KMS-11 (cell line): ENCODE data around the gene GPR146.

Experiments
- H2AFZ ChIP-seq: fragments of 200-600 bp; sonication (generic); 2 replicates; pipeline ENCODE4 v1.6.1; 2016; ENCODE audit warnings: antibody characterized with exemption, mixed run types, low read depth
- H3K27ac ChIP-seq: fragments of 200-600 bp; sonication (generic); 2 replicates; pipeline ENCODE4 v1.6.1; 2016; ENCODE audit warnings: mild to moderate bottlenecking, mixed run types
- H3K27me3 ChIP-seq: fragments of 200-600 bp; sonication (generic); 2 replicates; pipeline ENCODE4 v1.6.1; 2017; ENCODE audit warnings: mild to moderate bottlenecking, low read depth, mixed run types, moderate library complexity; ENCODE audit not compliant: insufficient read depth
- H3K36me3 ChIP-seq: fragments of 200-600 bp; sonication (generic); 2 replicates; pipeline ENCODE4 v1.6.1; 2017; ENCODE audit warnings: mild to moderate bottlenecking, mixed run types; ENCODE audit not compliant: insufficient read depth
- H3K4me1 ChIP-seq: fragments of 200-600 bp; sonication (generic); 2 replicates; pipeline ENCODE4 v1.6.1; 2016; ENCODE audit warnings: mild to moderate bottlenecking, low read depth, mixed run types; ENCODE audit not compliant: poor library complexity, severe bottlenecking
- H3K4me2 ChIP-seq: fragments of 200-600 bp; sonication (generic); 2 replicates; pipeline ENCODE4 v1.7.0; 2016; ENCODE audit warnings: mild to moderate bottlenecking, mixed run types
- H3K4me3 ChIP-seq: fragments of 200-600 bp; sonication (generic); IDR thresholded peaks from 2 replicates; pipeline ENCODE4 v1.6.1; 2017; ENCODE audit warnings: low read depth, low read length, mixed read lengths; ENCODE audit not compliant: insufficient read depth
- H3K79me2 ChIP-seq: fragments of 200-600 bp; sonication (generic); 2 replicates; pipeline ENCODE4 v1.6.1; 2016; ENCODE audit warnings: low read depth, mixed run types; ENCODE audit not compliant: insufficient read depth
- H3K9ac ChIP-seq: fragments of 200-600 bp; sonication (generic); 2 replicates; pipeline ENCODE4 v1.6.1; 2016; ENCODE audit warnings: mild to moderate bottlenecking, mixed run types
- H4K20me1 ChIP-seq: fragments of 200-600 bp; sonication (generic); 2 replicates; pipeline ENCODE4 v1.6.1; 2016; ENCODE audit warnings: mild to moderate bottlenecking, mixed run types; ENCODE audit not compliant: insufficient read depth
- TF ChIP-seq, protein P1 (sequence below): fragments of 200-600 bp; sonication (generic); conservative IDR thresholded peaks from 2 replicates; pipeline ENCODE4 v1.6.1; 2017; ENCODE audit warnings: low read depth, mild to moderate bottlenecking, antibody characterized with exemption, low read length, moderate library complexity, mixed read lengths

Gene GPR146

DNA sequence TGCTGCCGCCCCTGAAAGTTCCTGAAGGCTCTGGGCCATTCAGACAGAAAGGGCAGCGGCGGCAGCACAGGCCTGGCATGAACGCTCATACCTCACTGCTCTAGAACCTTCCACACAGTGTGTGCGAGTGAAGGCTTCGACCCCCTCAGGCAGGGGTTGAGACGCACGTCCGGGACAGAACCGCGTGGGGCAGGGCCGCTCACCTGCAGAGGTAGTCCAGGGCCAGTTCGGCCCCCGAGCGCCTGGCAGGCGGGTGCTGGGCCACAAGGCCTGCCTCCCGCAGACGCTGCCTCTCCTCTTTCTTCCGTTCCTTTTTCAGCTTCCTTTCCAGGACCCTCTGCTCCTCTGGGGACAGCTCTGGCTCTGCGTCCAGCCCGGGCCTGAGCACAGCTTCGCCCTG lies 34.6 kb upstream of the GPR146 start:
- Histone ChIP-seq H3K9ac (no peak overlapping the region), H3K4me1 (no peaks in the 10 kb centered on the region), H4K20me1 (no peaks in the 10 kb centered on the region), H2AFZ (no peak overlapping the region), H3K27ac (no peak overlapping the region), H3K4me2 (no peak overlapping the region), H3K79me2 (no peaks in the 10 kb centered on the region), H3K27me3 (no peaks in the 10 kb centered on the region), H3K4me3 (no peak overlapping the region), H3K36me3 (no peaks in the 10 kb centered on the region)
- TF ChIP-seq, protein P1, sequence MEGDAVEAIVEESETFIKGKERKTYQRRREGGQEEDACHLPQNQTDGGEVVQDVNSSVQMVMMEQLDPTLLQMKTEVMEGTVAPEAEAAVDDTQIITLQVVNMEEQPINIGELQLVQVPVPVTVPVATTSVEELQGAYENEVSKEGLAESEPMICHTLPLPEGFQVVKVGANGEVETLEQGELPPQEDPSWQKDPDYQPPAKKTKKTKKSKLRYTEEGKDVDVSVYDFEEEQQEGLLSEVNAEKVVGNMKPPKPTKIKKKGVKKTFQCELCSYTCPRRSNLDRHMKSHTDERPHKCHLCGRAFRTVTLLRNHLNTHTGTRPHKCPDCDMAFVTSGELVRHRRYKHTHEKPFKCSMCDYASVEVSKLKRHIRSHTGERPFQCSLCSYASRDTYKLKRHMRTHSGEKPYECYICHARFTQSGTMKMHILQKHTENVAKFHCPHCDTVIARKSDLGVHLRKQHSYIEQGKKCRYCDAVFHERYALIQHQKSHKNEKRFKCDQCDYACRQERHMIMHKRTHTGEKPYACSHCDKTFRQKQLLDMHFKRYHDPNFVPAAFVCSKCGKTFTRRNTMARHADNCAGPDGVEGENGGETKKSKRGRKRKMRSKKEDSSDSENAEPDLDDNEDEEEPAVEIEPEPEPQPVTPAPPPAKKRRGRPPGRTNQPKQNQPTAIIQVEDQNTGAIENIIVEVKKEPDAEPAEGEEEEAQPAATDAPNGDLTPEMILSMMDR = no peak

DNA sequence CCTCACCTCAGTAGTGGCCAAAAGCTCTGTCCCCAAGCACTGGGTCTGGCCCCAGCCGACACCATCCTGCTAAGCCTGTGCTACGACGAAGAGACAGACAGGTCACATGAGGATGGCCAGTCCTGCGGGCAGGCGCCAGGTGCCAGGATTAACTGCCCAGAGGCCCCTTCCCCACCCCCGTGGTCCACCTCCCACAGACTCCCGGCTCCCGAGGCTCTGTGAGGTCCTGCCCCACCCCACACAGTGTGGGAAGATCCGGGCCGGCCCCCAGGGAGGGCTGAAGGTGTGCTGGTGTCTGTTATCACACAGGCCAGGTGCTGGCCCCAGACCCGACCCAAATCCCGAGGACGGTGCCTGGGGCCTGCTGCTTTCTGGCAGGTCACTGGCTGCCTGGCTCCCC lies 34.1 kb upstream of the GPR146 start:
- H3K27ac ChIP-seq = no peak overlapping the region
- no peaks in the 10 kb centered on the region for H3K4me1 ChIP-seq
- no peak overlapping the region for H3K4me2 ChIP-seq
- H3K27me3 ChIP-seq = no peaks in the 10 kb centered on the region
- no peak overlapping the region for H3K9ac ChIP-seq
- TF ChIP-seq, protein P1 = no peak
- H3K79me2 ChIP-seq = no peaks in the 10 kb centered on the region
- no peak overlapping the region for H3K4me3 ChIP-seq
- H4K20me1 ChIP-seq = no peaks in the 10 kb centered on the region
- H2AFZ ChIP-seq = no peak overlapping the region
- H3K36me3 ChIP-seq = no peaks in the 10 kb centered on the region

DNA sequence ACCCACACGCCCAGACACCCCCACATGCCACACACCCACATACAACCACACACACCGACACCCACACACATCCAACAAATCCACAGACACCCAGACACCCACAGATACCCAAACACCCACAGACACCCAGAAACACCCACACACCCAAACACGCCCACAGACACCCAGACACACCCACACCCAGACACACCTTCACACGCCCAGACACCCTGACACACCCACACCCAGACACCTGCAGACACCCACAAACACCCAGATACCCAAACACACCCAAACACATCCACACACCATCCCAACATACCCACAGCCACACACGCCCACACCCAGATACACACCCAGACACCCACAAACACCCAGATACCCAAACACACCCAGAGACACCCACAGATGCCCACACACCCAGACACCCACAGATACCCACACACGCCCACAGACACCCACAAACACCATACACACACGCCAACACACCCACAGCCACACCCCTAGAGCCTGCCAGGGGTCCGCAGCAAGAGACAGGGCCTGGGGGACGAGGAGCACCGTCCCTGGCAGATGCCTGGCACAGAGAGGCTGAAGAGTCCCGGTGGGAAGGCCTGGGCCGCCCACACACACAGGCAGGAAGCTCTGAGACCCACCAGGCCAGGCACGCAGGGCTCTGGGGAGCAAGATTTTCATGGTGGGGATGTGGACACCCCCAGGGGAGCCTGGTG lies 32.9 kb upstream of the GPR146 start:
- H3K27ac ChIP-seq = no peak overlapping the region
- no peaks in the 10 kb centered on the region for H3K36me3 ChIP-seq
- H3K79me2 ChIP-seq = no peaks in the 10 kb centered on the region
- H3K27me3 ChIP-seq = no peaks in the 10 kb centered on the region
- TF ChIP-seq, protein P1 = no peak
- H3K4me3 ChIP-seq = no peak overlapping the region
- H3K4me2 ChIP-seq = no peak overlapping the region
- H3K9ac ChIP-seq = no peak overlapping the region
- H3K4me1 ChIP-seq = no peaks in the 10 kb centered on the region
- H4K20me1 ChIP-seq = no peaks in the 10 kb centered on the region
- H2AFZ ChIP-seq = no peak overlapping the region

DNA sequence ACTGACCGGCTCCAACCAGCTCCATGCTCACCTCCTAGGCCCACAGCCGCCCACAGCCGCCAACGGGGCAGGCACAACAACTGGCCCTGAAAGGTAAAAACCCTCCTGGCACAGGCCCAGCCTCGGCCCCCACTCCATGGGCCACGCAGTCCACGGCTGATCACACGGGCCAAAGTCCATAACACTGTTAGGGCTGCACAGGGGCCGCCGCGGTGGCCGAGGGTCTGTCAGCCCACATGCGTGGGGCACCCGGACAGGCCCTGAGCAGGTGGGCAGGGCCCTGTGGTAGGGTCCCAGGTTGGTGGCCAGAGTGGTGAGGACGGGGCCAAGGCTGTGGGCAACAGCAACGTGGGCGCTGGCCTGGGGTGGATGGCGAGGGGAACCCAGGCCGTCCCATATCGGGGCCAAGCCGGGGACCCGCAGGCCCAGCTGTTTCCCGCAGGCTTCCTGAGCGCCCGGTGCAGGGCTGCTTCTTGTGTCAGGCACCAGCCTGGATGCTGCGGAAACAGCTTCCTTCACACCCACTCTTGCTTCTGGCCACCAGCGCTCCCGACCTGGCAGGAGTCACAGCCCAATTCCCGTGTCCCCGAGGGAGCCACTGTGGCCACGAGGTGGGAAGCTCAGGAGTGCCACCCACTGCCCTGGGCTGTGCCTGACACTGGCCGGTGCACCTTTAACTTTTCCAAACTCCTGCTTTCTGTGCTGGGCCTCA lies 32.2 kb upstream of the GPR146 start:
- Histone ChIP-seq H3K79me2 (no peaks in the 10 kb centered on the region), H3K27ac (no peak overlapping the region), H4K20me1 (no peaks in the 10 kb centered on the region), H3K4me3 (no peak overlapping the region), H3K4me2 (no peak overlapping the region), H2AFZ (no peak overlapping the region), H3K4me1 (no peaks in the 10 kb centered on the region), H3K9ac (no peak overlapping the region), H3K27me3 (no peaks in the 10 kb centered on the region), H3K36me3 (no peaks in the 10 kb centered on the region)
- TF ChIP-seq, protein P1 = no peak
